GM23338 (cell line): ENCODE results near the gene ANG. TPM values are rescaled to one million over a fixed set of nuclear protein-coding genes. Genes with fewer than 3 reads are reported as not detected.

ENCODE experiments used
- ATAC-seq: fragments of 200-7000 bp; cut with Tn5 transposase; 3 replicates; pipeline ENCODE4 v1.9.1; 2020
- DNase-seq: peaks from one replicate; pipeline ENCODE4 v3.0.0-alpha.2; 2015; ENCODE audit warnings: low spot score
- H2AFZ ChIP-seq: fragments of 200-600 bp; sonication (generic); 2 replicates; pipeline ENCODE4 v1.8.0; 2016; ENCODE audit warnings: antibody characterized with exemption, mild to moderate bottlenecking, moderate library complexity
- H3F3A ChIP-seq: fragments of 200-600 bp; sonication (generic); replicated peaks from 2 replicates; pipeline ENCODE4 v1.8.0; 2017; ENCODE audit warnings: antibody characterized with exemption, mixed run types, low read depth
- H3K27ac ChIP-seq: fragments of 200-600 bp; sonication (generic); 2 replicates; pipeline ENCODE4 v1.6.1; 2016; ENCODE audit warnings: low read depth
- H3K27me3 ChIP-seq: fragments of 200-600 bp; sonication (generic); 2 replicates; pipeline ENCODE4 v1.8.0; 2016; ENCODE audit warnings: mild to moderate bottlenecking, mixed run types, moderate library complexity; ENCODE audit not compliant: insufficient read depth
- H3K36me3 ChIP-seq: fragments of 200-600 bp; sonication (generic); 2 replicates; pipeline ENCODE4 v1.8.0; 2016; ENCODE audit warnings: mild to moderate bottlenecking; ENCODE audit not compliant: insufficient read depth
- H3K4me1 ChIP-seq: fragments of 200-600 bp; sonication (generic); 2 replicates; pipeline ENCODE4 v1.8.0; 2016; ENCODE audit warnings: mild to moderate bottlenecking, moderate library complexity; ENCODE audit not compliant: insufficient read depth
- H3K4me2 ChIP-seq: fragments of 200-600 bp; sonication (generic); 2 replicates; pipeline ENCODE4 v1.7.1; 2017; ENCODE audit warnings: mixed run types
- H3K4me3 ChIP-seq: fragments of 200-600 bp; sonication (generic); 2 replicates; pipeline ENCODE4 v1.6.1; 2016; ENCODE audit warnings: mixed run types
- H3K79me2 ChIP-seq: fragments of 200-600 bp; sonication (generic); replicated peaks from 2 replicates; pipeline ENCODE4 v1.8.0; 2017; ENCODE audit warnings: mild to moderate bottlenecking; ENCODE audit not compliant: insufficient read depth
- H3K9me2 ChIP-seq: fragments of 200-600 bp; sonication (generic); 2 replicates; pipeline ENCODE4 v1.8.0; 2017; ENCODE audit not compliant: insufficient read depth
- H4K20me1 ChIP-seq: fragments of 200-600 bp; sonication (generic); replicated peaks from 2 replicates; pipeline ENCODE4 v1.8.0; 2017; ENCODE audit warnings: mild to moderate bottlenecking; ENCODE audit not compliant: insufficient read depth
- H3K27ac Mint-ChIP-seq: 2 replicates; pipeline ENCODE4 v1.8.0; 2020; ENCODE audit warnings: inconsistent platforms, mild to moderate bottlenecking, moderate library complexity, mixed read lengths
- H3K27me3 Mint-ChIP-seq: 3 replicates; pipeline ENCODE4 v1.8.0; 2022; ENCODE audit warnings: low read depth, mild to moderate bottlenecking, moderate library complexity, mixed read lengths, inconsistent platforms; ENCODE audit not compliant: insufficient read depth, poor library complexity
- H3K36me3 Mint-ChIP-seq: 3 replicates; pipeline ENCODE4 v1.8.0; 2021; ENCODE audit warnings: low read depth, mild to moderate bottlenecking, inconsistent platforms, moderate library complexity, mixed read lengths
- H3K4me1 Mint-ChIP-seq: 3 replicates; pipeline ENCODE4 v1.8.0; 2020; ENCODE audit warnings: mild to moderate bottlenecking, inconsistent platforms, mixed read lengths
- H3K4me3 Mint-ChIP-seq: 3 replicates; pipeline ENCODE4 v1.8.0; 2021; ENCODE audit warnings: moderate library complexity, mild to moderate bottlenecking, inconsistent platforms, mixed read lengths
- H3K9me3 Mint-ChIP-seq: 3 replicates; pipeline ENCODE4 v1.8.0; 2020; ENCODE audit warnings: moderate library complexity, mild to moderate bottlenecking, inconsistent platforms, mixed read lengths
- CREB1 ChIP-seq: fragments of 250-450 bp; sonication (Bioruptor Pico); IDR thresholded peaks from 2 replicates; pipeline ENCODE4 v1.5.0; 2020; ENCODE audit warnings: low read depth, mild to moderate bottlenecking, moderate library complexity
- EZH2 ChIP-seq: fragments of 200-600 bp; sonication (generic); IDR thresholded peaks from one replicate; pipeline ENCODE4 v1.8.0; 2017; ENCODE audit warnings: antibody characterized with exemption, mild to moderate bottlenecking, low read depth; ENCODE audit not compliant: unreplicated experiment
- JUNB ChIP-seq: IDR thresholded peaks from one replicate; pipeline ENCODE4 v1.6.1; 2016; ENCODE audit warnings: antibody characterized with exemption; ENCODE audit not compliant: unreplicated experiment
- NANOG ChIP-seq: IDR thresholded peaks from 2 replicates; pipeline ENCODE4 v1.6.1; 2016; ENCODE audit warnings: antibody characterized with exemption, borderline replicate concordance
- POLR2AphosphoS5 ChIP-seq: IDR thresholded peaks from 2 replicates; pipeline ENCODE4 v1.6.1; 2016; ENCODE audit warnings: antibody characterized with exemption, low read depth
- REST ChIP-seq: IDR thresholded peaks from one replicate; pipeline ENCODE4 v1.6.1; 2018; ENCODE audit warnings: antibody characterized with exemption; ENCODE audit not compliant: unreplicated experiment
- STAT1 ChIP-seq: IDR thresholded peaks from one replicate; pipeline ENCODE4 v1.6.1; 2016; ENCODE audit warnings: antibody characterized with exemption; ENCODE audit not compliant: unreplicated experiment
- ZNF331 ChIP-seq: fragments of 250-450 bp; sonication (Bioruptor Pico); IDR thresholded peaks from 2 replicates; pipeline ENCODE4 v1.5.0; 2020; ENCODE audit warnings: low read depth, mild to moderate bottlenecking, moderate library complexity
- polyA plus RNA-seq: library from polyadenylated mRNA; unstranded; fragments of >200 nt; fragmentation: Nextera tagmentation; extraction: Ambion mirVana; gene quantifications from 2 replicates; pipeline ENCODE4 v1.2.1, GENCODE V29; 2016
- total RNA-seq: library from RNA; depleted of rRNA; stranded (reverse); fragments of >200 nt; shearing (Covaris generic); gene quantifications from 2 replicates; pipeline ENCODE4 v1.2.3, GENCODE V29; 2014
- TF ChIP-seq, protein P1 (sequence below), 2 experiments: fragments of 200-600 bp in 1 of 2; sonication (generic) in 1 of 2; conservative IDR thresholded peaks; 2 replicates each; pipeline versions ENCODE4 v1.5.1 to v1.6.1; 2016 to 2017; ENCODE audit warnings: antibody characterized with exemption in 2 of 2, low read depth in 2 of 2, mild to moderate bottlenecking in 2 of 2, moderate library complexity in 1 of 2

The ANG gene
- total and polyA plus RNA-seq, 2 experiments from 2014 or later, result 2.3 to 3.7 TPM

DNA sequence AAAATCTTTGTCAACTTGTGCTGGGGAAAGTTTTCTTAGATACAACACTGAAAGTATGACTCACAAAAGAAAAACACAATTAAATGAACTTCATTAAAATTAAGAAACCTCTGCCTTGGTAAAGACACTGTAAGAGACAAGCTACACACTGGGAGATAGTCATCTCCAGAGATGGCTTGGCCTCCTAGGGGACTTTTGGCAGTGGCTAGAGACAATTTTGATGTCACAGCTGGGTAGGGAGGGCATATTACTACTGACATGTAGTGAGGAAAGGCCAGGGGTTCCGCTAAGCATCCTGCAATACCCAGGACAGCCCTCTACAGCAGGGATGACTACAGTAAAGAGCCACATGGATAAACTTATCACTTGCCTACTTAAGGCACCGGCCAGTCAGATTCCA lies 12.9 kb upstream of the ANG start:
- Histone ChIP-seq H4K20me1 (no peaks in the 10 kb centered on the region), H3K4me2 (no peak overlapping the region), H3K79me2 (no peaks in the 10 kb centered on the region), H3K4me3 (no peak overlapping the region), H3K4me1 (peaks cover 16% of the 10 kb centered on the region), H2AFZ (peak overlapping the region; percentile 72; the same call in 1 of the 2 replicates), H3F3A (no peaks in the 10 kb centered on the region), H3K36me3 (no peaks in the 10 kb centered on the region), H3K27me3 (no peaks in the 10 kb centered on the region), H3K9me2 (no peaks in the 10 kb centered on the region), H3K27ac (no peak overlapping the region)
- H3K9me3 Mint-ChIP-seq, result peaks cover 5% of the 10 kb centered on the region; the same call in 2 of the 3 replicates
- H3K36me3 Mint-ChIP-seq, result no peaks in the 10 kb centered on the region
- H3K4me1 Mint-ChIP-seq, result peaks cover 16% of the 10 kb centered on the region
- no peak for DNase-seq
- no peak overlapping the region for H3K27ac Mint-ChIP-seq
- H3K27me3 Mint-ChIP-seq, result peaks cover 2% of the 10 kb centered on the region
- no peak for ATAC-seq
- no peak for TF ChIP-seq EZH2
- no peak for TF ChIP-seq NANOG
- TF ChIP-seq CREB1, result no peak
- no peak for TF ChIP-seq ZNF331
- no peak for TF ChIP-seq STAT1
- TF ChIP-seq REST, result no peak
- TF ChIP-seq POLR2AphosphoS5, result no peak
- no peak for TF ChIP-seq JUNB
- no peak overlapping the region for H3K4me3 Mint-ChIP-seq

GRCh38 chr14:20676072-20676471 lies 12.5 kb upstream of the ANG start:
- Mint-ChIP-seq H3K27ac (no peak overlapping the region), H3K9me3 (peaks cover 5% of the 10 kb centered on the region; the same call in 2 of the 3 replicates), H3K36me3 (no peaks in the 10 kb centered on the region), H3K4me3 (no peak overlapping the region), H3K4me1 (peaks cover 16% of the 10 kb centered on the region), H3K27me3 (peaks cover 4% of the 10 kb centered on the region)
- Histone ChIP-seq H3K79me2 (no peaks in the 10 kb centered on the region), H3K4me3 (no peak overlapping the region), H3K36me3 (no peaks in the 10 kb centered on the region), H3K27me3 (no peaks in the 10 kb centered on the region), H3K9me2 (no peaks in the 10 kb centered on the region), H3K4me1 (peaks cover 20% of the 10 kb centered on the region), H3K4me2 (no peak overlapping the region), H2AFZ (peak overlapping the region; percentile 72), H3K27ac (no peak overlapping the region), H3F3A (no peaks in the 10 kb centered on the region; the same call in 1 of the 2 replicates), H4K20me1 (no peaks in the 10 kb centered on the region)
- ATAC-seq (no peak), DNase-seq (no peak)
- no peak for TF ChIP-seq JUNB
- TF ChIP-seq, protein P1, sequence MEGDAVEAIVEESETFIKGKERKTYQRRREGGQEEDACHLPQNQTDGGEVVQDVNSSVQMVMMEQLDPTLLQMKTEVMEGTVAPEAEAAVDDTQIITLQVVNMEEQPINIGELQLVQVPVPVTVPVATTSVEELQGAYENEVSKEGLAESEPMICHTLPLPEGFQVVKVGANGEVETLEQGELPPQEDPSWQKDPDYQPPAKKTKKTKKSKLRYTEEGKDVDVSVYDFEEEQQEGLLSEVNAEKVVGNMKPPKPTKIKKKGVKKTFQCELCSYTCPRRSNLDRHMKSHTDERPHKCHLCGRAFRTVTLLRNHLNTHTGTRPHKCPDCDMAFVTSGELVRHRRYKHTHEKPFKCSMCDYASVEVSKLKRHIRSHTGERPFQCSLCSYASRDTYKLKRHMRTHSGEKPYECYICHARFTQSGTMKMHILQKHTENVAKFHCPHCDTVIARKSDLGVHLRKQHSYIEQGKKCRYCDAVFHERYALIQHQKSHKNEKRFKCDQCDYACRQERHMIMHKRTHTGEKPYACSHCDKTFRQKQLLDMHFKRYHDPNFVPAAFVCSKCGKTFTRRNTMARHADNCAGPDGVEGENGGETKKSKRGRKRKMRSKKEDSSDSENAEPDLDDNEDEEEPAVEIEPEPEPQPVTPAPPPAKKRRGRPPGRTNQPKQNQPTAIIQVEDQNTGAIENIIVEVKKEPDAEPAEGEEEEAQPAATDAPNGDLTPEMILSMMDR (conservative IDR thresholded peaks at IDR 0.05; ENCODE audit: low read depth in 2 of 2), result no peak
- TF ChIP-seq STAT1, result no peak
- no peak for TF ChIP-seq ZNF331
- TF ChIP-seq REST, result no peak
- TF ChIP-seq POLR2AphosphoS5, result no peak
